Stimulated activated CD8-positive, alpha-beta memory T cell treated with anti-CD3 and anti-CD28 coated beads, Interleukin-4, amount 100 ng/mL, for 1 hour (primary cell): ENCODE data around the gene PKDREJ.

Experiments used
- DNase-seq, 2 donors: peaks; one replicate each; pipeline ENCODE4 v3.0.0-alpha.2; 2020; ENCODE audit warnings: low read depth in 2 of 2, low spot score in 1 of 2

PKDREJ gene

GRCh38 chr22:46240073-46240472, 23.1 kb downstream of the PKDREJ start:
- DNase-seq = no peak

- no peak for DNase-seq
Observed at GRCh38 chr22:46239261-46240048, 23.7 kb downstream of the PKDREJ start.

GRCh38 chr22:46238541-46238940, 24.6 kb downstream of the PKDREJ start:
- no peak for DNase-seq

GRCh38 chr22:46237453-46238124, 25.6 kb downstream of the PKDREJ start:
- no peak for DNase-seq

- no peak for DNase-seq
Observed at GRCh38 chr22:46234969-46235368, 28.2 kb downstream of the PKDREJ start.

GRCh38 chr22:46233231-46233630, 29.9 kb downstream of the PKDREJ start:
- no peak for DNase-seq

GRCh38 chr22:46230262-46230901, 32.8 kb downstream of the PKDREJ start:
- no peak for DNase-seq

- DNase-seq = no peak
Observed at GRCh38 chr22:46229701-46230100, 33.4 kb downstream of the PKDREJ start.

GRCh38 chr22:46226577-46226976, 36.6 kb downstream of the PKDREJ start:
- no peak for DNase-seq

- DNase-seq = no peak
Observed at GRCh38 chr22:46225631-46226030, 37.5 kb downstream of the PKDREJ start.

- DNase-seq = no peak
Observed at GRCh38 chr22:46224898-46225290, 38.2 kb downstream of the PKDREJ start.

- DNase-seq = no peak
Observed at GRCh38 chr22:46224044-46224897, 38.9 kb downstream of the PKDREJ start.

- no peak for DNase-seq
Observed at GRCh38 chr22:46220921-46221320, 42.2 kb downstream of the PKDREJ start.

GRCh38 chr22:46219636-46220035, 43.5 kb downstream of the PKDREJ start:
- no peak for DNase-seq

- no peak for DNase-seq
Observed at GRCh38 chr22:46214616-46215015, 48.5 kb downstream of the PKDREJ start.

GRCh38 chr22:46214149-46214548, 49.0 kb downstream of the PKDREJ start:
- DNase-seq = no peak

GRCh38 chr22:46213052-46213451, 50.1 kb downstream of the PKDREJ start:
- DNase-seq = no peak

GRCh38 chr22:46212195-46212594, 50.9 kb downstream of the PKDREJ start:
- DNase-seq = no peak

- DNase-seq = no peak
Observed at GRCh38 chr22:46209262-46209661, 53.9 kb downstream of the PKDREJ start.
